ENCODE measurements around the gene VGLL4.

DNA sequence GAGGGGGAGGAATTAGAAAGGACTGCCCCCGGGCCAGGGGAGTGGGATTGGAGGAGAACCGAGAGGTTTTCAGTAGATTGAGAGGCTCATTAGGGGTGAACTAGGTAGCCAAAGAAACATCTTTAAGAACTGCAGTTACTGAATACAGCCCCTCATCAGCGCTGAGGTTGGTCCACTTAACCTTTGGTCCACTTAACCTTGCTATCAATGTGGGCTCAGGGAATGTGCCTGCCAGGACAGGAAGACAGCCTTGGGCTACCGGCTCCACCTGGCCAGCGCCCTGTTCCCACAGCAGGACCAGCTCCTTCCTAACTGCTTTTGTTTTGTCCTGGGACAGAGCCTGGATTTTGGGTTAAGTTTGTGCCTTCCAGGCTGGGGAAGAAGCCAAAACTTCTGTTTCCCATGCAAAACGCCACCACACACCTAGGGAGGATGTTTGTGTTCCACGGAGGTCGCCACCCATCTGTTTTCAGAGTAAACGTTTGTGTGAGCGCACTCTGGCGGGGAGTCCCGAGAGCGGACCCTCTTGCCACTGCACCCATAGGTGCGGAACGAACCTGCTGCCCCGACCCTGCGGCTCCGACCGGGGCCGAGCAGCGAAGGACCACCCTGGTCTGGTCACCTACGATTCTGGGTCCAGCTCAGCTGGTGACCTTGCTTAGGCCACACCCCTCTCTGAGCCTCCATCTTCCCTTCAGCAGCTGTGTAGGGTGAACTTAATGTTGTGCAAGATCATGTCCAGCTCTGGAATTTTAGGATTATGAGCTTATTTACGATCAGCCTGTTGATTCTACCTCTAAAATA is 107.4 kb downstream of the VGLL4 start:
- TF ChIP-seq CTCF (IDR thresholded peaks at IDR 0.05): no peak
- no peak for TF ChIP-seq POLR2A (IDR thresholded peaks at IDR 0.05)

Data from lower leg skin (tissue), 3 donors.